Skeletal muscle tissue (tissue), 4 donors: ENCODE measurements around the gene SUN5. TPM values are rescaled to one million over a fixed set of nuclear protein-coding genes. Genes with fewer than 3 reads are reported as not detected.
"Not testable (repeated sequence)": the region's sequence is repeated elsewhere in the genome, so short reads cannot be mapped to it uniquely, and the experiment has no call there.

Source experiments
- H3K27ac ChIP-seq: one replicate; pipeline ENCODE4 v1.7.0; 2013; ENCODE audit warnings: mild to moderate bottlenecking, low read depth, low read length, inconsistent platforms
- H3K27me3 ChIP-seq, 3 donors: one replicate each; pipeline ENCODE4 v1.7.0; 2013; ENCODE audit warnings: low read length in 3 of 3; ENCODE audit not compliant: control insufficient read depth in 3 of 3, insufficient read depth in 3 of 3
- H3K36me3 ChIP-seq, 3 donors: one replicate each; pipeline ENCODE4 v1.7.0; 2013; ENCODE audit warnings: low read length in 3 of 3; ENCODE audit not compliant: control insufficient read depth in 3 of 3, insufficient read depth in 3 of 3
- H3K4me1 ChIP-seq, 3 donors: one replicate each; pipeline ENCODE4 v1.7.0; 2013; ENCODE audit warnings: low read length in 3 of 3, mild to moderate bottlenecking in 3 of 3; ENCODE audit not compliant: control insufficient read depth in 3 of 3, insufficient read depth in 3 of 3
- H3K4me3 ChIP-seq, 3 donors: one replicate each; pipeline ENCODE4 v1.7.0; 2013; ENCODE audit warnings: low read length in 3 of 3
- H3K9ac ChIP-seq, 3 donors: one replicate each; pipeline ENCODE4 v1.7.0; 2013; ENCODE audit warnings: low read length in 3 of 3, mild to moderate bottlenecking in 3 of 3, moderate library complexity in 2 of 3, low read depth in 1 of 3
- H3K9me3 ChIP-seq, 3 donors: one replicate each; pipeline ENCODE4 v1.7.0; 2013; ENCODE audit warnings: low read length in 3 of 3; ENCODE audit not compliant: control insufficient read depth in 3 of 3
- total RNA-seq: library from RNA; depleted of rRNA; stranded (reverse); fragments of >200 nt; gene quantifications from one replicate; pipeline ENCODE4 v1.2.3, GENCODE V29; 2014
- donor health status: Osteomylitis.

Gene SUN5
- total RNA-seq, 1 donor from 2014 or later: not detected

DNA sequence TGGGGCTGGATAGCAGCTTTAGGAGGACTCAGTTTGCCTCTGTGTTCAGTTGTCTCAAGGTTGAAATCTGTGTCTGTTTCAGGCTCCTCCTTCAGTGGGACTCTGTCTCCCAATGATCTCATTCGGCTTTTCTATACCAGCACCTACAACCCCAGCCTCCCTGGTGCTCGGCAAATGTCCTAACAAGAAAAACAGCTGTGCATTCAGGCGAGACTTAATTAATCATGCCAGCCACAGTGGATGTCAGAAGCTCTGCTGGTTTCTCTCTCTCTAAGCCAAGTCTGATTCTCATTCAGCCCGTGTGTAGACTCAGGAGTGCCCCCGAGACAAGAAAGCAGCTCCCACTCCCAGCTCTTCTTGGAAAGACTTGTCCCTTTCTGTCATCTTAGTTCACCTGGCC lies 46.8 kb downstream of the SUN5 start:
- H3K4me3 ChIP-seq: no peak overlapping the region
- H3K4me1 ChIP-seq: no peaks in the 10 kb centered on the region
- H3K27ac ChIP-seq: no peak overlapping the region
- peaks cover 0 to 10% (median 3%) of the 10 kb centered on the region in 3 donors for H3K9me3 ChIP-seq
- H3K27me3 ChIP-seq: peaks cover 0 to 4% (median 0%) of the 10 kb centered on the region in 3 donors
- H3K9ac ChIP-seq: no peak overlapping the region
- no peaks in the 10 kb centered on the region for H3K36me3 ChIP-seq

DNA sequence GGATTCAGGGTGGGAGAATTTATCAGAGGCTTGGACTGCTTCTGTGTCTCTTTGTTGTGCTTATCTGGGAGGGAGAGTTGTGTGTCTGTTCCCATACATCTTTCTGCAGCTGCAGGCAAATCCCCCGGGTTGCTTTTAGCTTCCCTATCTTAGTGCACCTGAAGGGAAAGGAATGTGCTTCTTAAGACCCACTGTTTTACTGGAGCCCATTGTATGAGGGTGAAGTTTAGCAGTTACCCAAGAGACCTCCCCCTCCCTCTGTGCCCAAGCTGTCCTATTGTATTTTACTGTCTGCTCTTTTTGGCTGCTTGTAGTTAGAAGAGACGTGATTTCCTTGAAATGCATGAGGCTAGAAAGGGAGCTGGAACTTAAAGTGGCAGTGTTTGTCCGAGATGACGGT lies 53.7 kb downstream of the SUN5 start:
- H3K27ac ChIP-seq, H3K36me3 ChIP-seq, H3K27me3 ChIP-seq, H3K4me3 ChIP-seq, H3K9me3 ChIP-seq, H3K9ac ChIP-seq, H3K4me1 ChIP-seq: not testable (repeated sequence)

DNA sequence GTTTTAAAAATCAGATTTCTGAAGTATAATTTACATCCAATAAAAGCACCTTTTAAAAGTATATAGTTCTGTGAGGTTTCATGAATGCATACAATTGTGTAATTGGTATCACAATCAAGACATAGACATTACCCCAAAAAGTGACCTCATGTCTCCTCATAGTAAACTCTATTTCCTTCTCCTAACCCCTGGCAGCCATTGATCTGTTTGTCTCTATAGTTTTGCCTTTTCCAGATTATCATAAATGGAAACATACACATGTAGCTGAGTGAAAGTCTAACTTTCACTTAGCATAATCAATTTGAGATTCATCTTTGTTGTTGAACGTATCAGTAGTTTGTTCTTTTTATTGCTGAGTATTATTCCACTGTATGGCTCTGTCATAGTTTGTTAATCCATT lies 57.6 kb downstream of the SUN5 start:
- Histone ChIP-seq H3K27me3 (peaks cover 0 to 3% (median 0%) of the 10 kb centered on the region in 3 donors), H3K27ac (no peak overlapping the region), H3K9ac (no peak overlapping the region), H3K4me1 (no peaks in the 10 kb centered on the region), H3K9me3 (peaks cover 0 to 1% (median 0%) of the 10 kb centered on the region in 3 donors), H3K4me3 (no peak overlapping the region), H3K36me3 (no peaks in the 10 kb centered on the region)

DNA sequence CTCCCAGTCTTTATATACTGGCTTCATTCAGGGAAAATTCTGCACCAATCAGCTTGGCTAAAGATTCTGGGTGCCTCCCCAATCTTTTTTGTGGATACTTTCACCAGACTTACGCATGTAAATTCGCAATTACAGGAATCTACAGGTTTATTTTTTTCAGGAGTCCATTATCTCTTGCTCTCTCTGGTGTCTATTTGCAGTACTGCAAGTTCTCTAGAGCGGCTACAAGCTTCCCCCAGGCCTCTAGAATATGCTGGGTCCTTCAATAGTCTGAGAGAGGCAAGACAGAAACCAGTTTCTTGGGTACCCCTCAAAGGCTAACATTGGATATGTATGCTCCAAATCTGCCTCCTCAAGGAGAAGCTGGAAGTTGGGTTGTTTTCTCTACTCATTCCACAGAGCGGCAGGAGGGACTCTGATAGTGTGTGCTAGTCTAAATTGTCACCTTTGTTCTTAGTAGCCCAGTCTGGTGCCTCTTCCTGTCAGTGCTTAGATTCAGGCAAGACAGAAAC lies 58.5 kb downstream of the SUN5 start:
- peaks cover 0 to 4% (median 0%) of the 10 kb centered on the region in 3 donors for H3K9me3 ChIP-seq
- peaks cover 0 to 3% (median 0%) of the 10 kb centered on the region in 3 donors for H3K27me3 ChIP-seq
- H3K9ac ChIP-seq: no peak overlapping the region
- no peak overlapping the region for H3K4me3 ChIP-seq
- no peaks in the 10 kb centered on the region for H3K36me3 ChIP-seq
- no peaks in the 10 kb centered on the region for H3K4me1 ChIP-seq
- H3K27ac ChIP-seq: no peak overlapping the region

DNA sequence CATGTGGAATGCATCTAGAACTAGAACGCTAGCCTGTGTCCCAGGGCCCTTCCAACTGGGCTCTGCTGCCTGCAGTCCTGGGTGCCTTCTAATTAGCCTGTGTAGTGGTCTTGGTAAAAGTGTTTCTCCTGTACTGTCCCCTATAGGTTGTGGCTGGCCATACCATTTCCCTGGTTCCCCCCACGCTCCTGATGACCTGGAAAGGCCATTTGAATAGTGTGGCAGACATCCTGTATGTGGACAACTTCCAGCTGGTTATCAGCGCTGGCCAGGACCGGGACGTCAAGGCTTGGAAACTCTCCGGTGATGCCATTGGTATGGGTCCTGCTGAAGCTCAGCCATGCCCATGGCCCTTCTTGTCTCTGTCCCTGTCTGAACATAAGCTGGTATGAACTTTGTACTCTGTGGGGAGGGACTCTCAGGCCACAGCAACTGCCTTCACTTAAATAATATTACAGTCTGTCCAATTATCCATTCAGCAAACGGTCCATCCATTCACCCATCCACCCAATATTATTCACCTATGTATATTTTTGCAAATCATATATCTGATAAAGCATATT lies 60.7 kb downstream of the SUN5 start:
- H3K27me3 ChIP-seq: peaks cover 0 to 3% (median 0%) of the 10 kb centered on the region in 3 donors
- no peak overlapping the region for H3K9ac ChIP-seq
- no peaks in the 10 kb centered on the region for H3K4me1 ChIP-seq
- no peak overlapping the region for H3K4me3 ChIP-seq
- no peaks in the 10 kb centered on the region for H3K36me3 ChIP-seq
- no peak overlapping the region for H3K27ac ChIP-seq
- H3K9me3 ChIP-seq: peaks cover 0 to 4% (median 0%) of the 10 kb centered on the region in 3 donors

DNA sequence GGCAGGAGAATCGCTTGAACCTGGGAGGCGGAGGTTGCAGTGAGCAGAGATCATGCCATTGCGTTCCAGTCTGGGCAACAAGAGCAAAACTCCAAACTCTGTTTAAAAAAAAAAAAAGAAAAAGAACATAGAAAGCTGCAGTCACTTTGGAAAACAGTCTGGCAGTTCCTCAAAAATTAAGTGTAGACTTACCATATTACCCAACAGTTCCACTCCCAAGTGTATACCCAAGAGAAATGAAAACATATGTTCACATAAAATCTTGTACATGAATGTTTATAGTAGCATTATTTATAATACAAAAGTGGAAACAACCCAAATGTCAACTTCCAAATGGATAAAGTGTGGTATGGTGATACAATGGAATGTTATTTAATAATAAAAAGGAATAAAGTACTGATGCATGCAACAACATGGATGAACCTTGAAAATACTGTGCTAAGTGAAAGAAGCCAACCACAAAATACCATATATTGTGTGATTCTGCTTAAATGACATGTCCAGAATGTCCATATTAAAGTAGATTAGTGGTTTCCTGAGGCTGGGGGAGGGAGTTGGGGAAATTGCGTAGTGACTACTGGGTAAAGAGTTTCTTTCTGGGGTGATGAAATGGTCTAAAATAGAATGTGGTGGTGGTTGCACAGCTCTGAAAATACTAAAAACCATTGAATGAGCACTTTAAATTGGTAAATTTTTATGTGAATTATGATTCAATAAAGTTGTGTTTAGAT lies 62.9 kb downstream of the SUN5 start:
- no peak overlapping the region for H3K4me3 ChIP-seq
- H3K27me3 ChIP-seq: peaks cover 0 to 3% (median 0%) of the 10 kb centered on the region in 3 donors
- H3K9me3 ChIP-seq: peaks cover 0 to 4% (median 0%) of the 10 kb centered on the region in 3 donors
- no peaks in the 10 kb centered on the region for H3K36me3 ChIP-seq
- H3K27ac ChIP-seq: no peak overlapping the region
- no peaks in the 10 kb centered on the region for H3K4me1 ChIP-seq
- H3K9ac ChIP-seq: no peak overlapping the region

DNA sequence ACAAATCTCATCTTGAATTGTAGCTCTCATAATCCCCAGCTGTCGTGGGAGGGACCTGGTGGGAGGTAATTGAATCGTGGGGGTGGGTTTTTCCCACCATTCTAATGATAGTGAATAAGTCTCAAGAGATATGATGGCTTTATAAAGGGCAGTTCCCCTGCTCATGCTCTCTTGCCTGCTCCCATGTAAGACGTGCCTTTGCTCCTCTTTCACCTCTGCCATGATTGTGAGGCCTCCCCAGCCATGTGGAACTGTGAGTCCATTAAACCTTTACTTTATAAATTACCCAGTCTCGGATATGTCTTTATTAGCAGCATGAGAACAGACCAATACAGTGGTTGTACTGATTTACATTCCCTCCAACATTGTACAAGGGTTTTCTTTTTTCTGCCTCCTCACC lies 69.7 kb downstream of the SUN5 start:
- H3K4me1 ChIP-seq: no peaks in the 10 kb centered on the region
- H3K9ac ChIP-seq: no peak overlapping the region
- H3K9me3 ChIP-seq: no peaks in the 10 kb centered on the region
- no peak overlapping the region for H3K27ac ChIP-seq
- peaks cover 0 to 4% (median 0%) of the 10 kb centered on the region in 3 donors for H3K27me3 ChIP-seq
- no peak overlapping the region for H3K4me3 ChIP-seq
- H3K36me3 ChIP-seq: no peaks in the 10 kb centered on the region

Other genes starting within 250 kb of the SUN5 start
- gene DNMT3B, start 242.0 kb downstream of the SUN5 start, total RNA-seq: 2.1 TPM
- 74.6 TPM for gene MAPRE1, start 184.5 kb downstream of the SUN5 start, total RNA-seq
- not detected for gene EFCAB8, start 145.5 kb downstream of the SUN5 start, total RNA-seq
- gene BPIFB2, start 3.3 kb upstream of the SUN5 start, total RNA-seq: not detected
- not detected for gene BPIFB6, start 27.2 kb upstream of the SUN5 start, total RNA-seq
- gene BPIFB3, start 49.5 kb upstream of the SUN5 start, total RNA-seq: not detected
- not detected for gene BPIFB4, start 75.2 kb upstream of the SUN5 start, total RNA-seq
- gene BPIFA2, start 163.7 kb upstream of the SUN5 start, total RNA-seq: not detected
- not detected for gene BPIFA3, start 212.9 kb upstream of the SUN5 start, total RNA-seq
- not detected for gene BPIFA1, start 231.6 kb upstream of the SUN5 start, total RNA-seq